Measurements from ENCODE around the gene GRB10. TPM values are rescaled to one million over a fixed set of nuclear protein-coding genes. Genes with fewer than 3 reads are reported as not detected.

The GRB10 gene
- total and polyA plus RNA-seq, 4 donors, result 42.2 to 50.6 (median 50.0) TPM

- DNase-seq (ENCODE audit: low read depth in 4 of 6, low spot score in 6 of 6), result peak in 1 of 6 donors; percentile 45
- H3K4me3 ChIP-seq (ENCODE audit: low read depth, low read length), result no peak overlapping the region
- H3K9me3 ChIP-seq (ENCODE audit: control insufficient read depth, insufficient read depth, low read length), result no peaks in the 10 kb centered on the region
- H3K27me3 ChIP-seq (ENCODE audit: control insufficient read depth, insufficient read depth, low read length), result no peaks in the 10 kb centered on the region
- WGBS (ENCODE audit: insufficient coverage), result 79% methylated on average over 3 of the region's 8 CpGs
- no peak overlapping the region for H3K27ac ChIP-seq (ENCODE audit: low read depth, low read length)
- peaks cover 3% of the 10 kb centered on the region for H3K36me3 ChIP-seq (ENCODE audit: control insufficient read depth, insufficient read depth, low read length)
- peaks cover 12% of the 10 kb centered on the region for H3K4me1 ChIP-seq (ENCODE audit: control insufficient read depth, insufficient read depth, low read length)
These were observed 89.1 kb downstream of the GRB10 start for GRCh38 chr7:50693455-50694130.

GRCh38 chr7:50690541-50691011 lies 92.1 kb downstream of the GRB10 start:
- peak in 2 of 6 donors; percentile 64 to 66 for DNase-seq (ENCODE audit: low read depth in 4 of 6, low spot score in 6 of 6)
- H3K9me3 ChIP-seq (ENCODE audit: control insufficient read depth, insufficient read depth, low read length), result no peaks in the 10 kb centered on the region
- no peaks in the 10 kb centered on the region for H3K27me3 ChIP-seq (ENCODE audit: control insufficient read depth, insufficient read depth, low read length)
- WGBS (ENCODE audit: insufficient coverage), result 13% methylated on average over 6 of the region's 11 CpGs
- H3K4me1 ChIP-seq (ENCODE audit: control insufficient read depth, insufficient read depth, low read length), result peaks cover 8% of the 10 kb centered on the region
- H3K4me3 ChIP-seq (ENCODE audit: low read depth, low read length), result no peak overlapping the region
- peaks cover 3% of the 10 kb centered on the region for H3K36me3 ChIP-seq (ENCODE audit: control insufficient read depth, insufficient read depth, low read length)
- H3K27ac ChIP-seq (ENCODE audit: low read depth, low read length), result no peak overlapping the region

- Histone ChIP-seq H3K4me1 (ENCODE audit: control insufficient read depth, insufficient read depth, low read length) (peaks cover 5% of the 10 kb centered on the region), H3K4me3 (ENCODE audit: low read depth, low read length) (no peak overlapping the region), H3K36me3 (ENCODE audit: control insufficient read depth, insufficient read depth, low read length) (peaks cover 3% of the 10 kb centered on the region), H3K27ac (ENCODE audit: low read depth, low read length) (no peak overlapping the region), H3K9me3 (ENCODE audit: control insufficient read depth, insufficient read depth, low read length) (no peaks in the 10 kb centered on the region), H3K27me3 (ENCODE audit: control insufficient read depth, insufficient read depth, low read length) (no peaks in the 10 kb centered on the region)
- 100% methylated on average over 2 of the region's 2 CpGs for WGBS (ENCODE audit: insufficient coverage)
- DNase-seq (ENCODE audit: low read depth in 4 of 6, low spot score in 6 of 6), result no peak
These were observed 94.5 kb downstream of the GRB10 start for GRCh38 chr7:50688226-50688590.

- H3K4me1 ChIP-seq (ENCODE audit: control insufficient read depth, insufficient read depth, low read length), result peaks cover 5% of the 10 kb centered on the region
These were observed 95.0 kb downstream of the GRB10 start for GRCh38 chr7:50687575-50688225.

GRCh38 chr7:50687096-50687495 lies 95.6 kb downstream of the GRB10 start:
- peaks cover 5% of the 10 kb centered on the region for H3K4me1 ChIP-seq (ENCODE audit: control insufficient read depth, insufficient read depth, low read length)
- no peaks in the 10 kb centered on the region for H3K9me3 ChIP-seq (ENCODE audit: control insufficient read depth, insufficient read depth, low read length)
- H3K27me3 ChIP-seq (ENCODE audit: control insufficient read depth, insufficient read depth, low read length), result no peaks in the 10 kb centered on the region
- no peak overlapping the region for H3K4me3 ChIP-seq (ENCODE audit: low read depth, low read length)
- H3K36me3 ChIP-seq (ENCODE audit: control insufficient read depth, insufficient read depth, low read length), result peaks cover 3% of the 10 kb centered on the region
- H3K27ac ChIP-seq (ENCODE audit: low read depth, low read length), result no peak overlapping the region
- peak in 1 of 6 donors; percentile 36 for DNase-seq (ENCODE audit: low read depth in 4 of 6, low spot score in 6 of 6)
- 89% methylated on average over 6 of the region's 6 CpGs for WGBS (ENCODE audit: insufficient coverage)

More at GRCh38 chr7:50687575-50688225, 95.0 kb downstream of the GRB10 start:
- no peak overlapping the region for H3K27ac ChIP-seq (ENCODE audit: low read depth, low read length)
- peak in 1 of 6 donors; percentile 80 for DNase-seq (ENCODE audit: low read depth in 4 of 6, low spot score in 6 of 6)
- peaks cover 3% of the 10 kb centered on the region for H3K36me3 ChIP-seq (ENCODE audit: control insufficient read depth, insufficient read depth, low read length)
- no peak overlapping the region for H3K4me3 ChIP-seq (ENCODE audit: low read depth, low read length)
- H3K27me3 ChIP-seq (ENCODE audit: control insufficient read depth, insufficient read depth, low read length), result no peaks in the 10 kb centered on the region
- WGBS (ENCODE audit: insufficient coverage), result 100% methylated on average over 2 of the region's 7 CpGs
- H3K9me3 ChIP-seq (ENCODE audit: control insufficient read depth, insufficient read depth, low read length), result no peaks in the 10 kb centered on the region

- H3K27me3 ChIP-seq (ENCODE audit: control insufficient read depth, insufficient read depth, low read length), result no peaks in the 10 kb centered on the region
- DNase-seq (ENCODE audit: low read depth in 4 of 6, low spot score in 6 of 6), result peak in 1 of 6 donors; percentile 45
- H3K4me1 ChIP-seq (ENCODE audit: control insufficient read depth, insufficient read depth, low read length), result peaks cover 4% of the 10 kb centered on the region
- peaks cover 3% of the 10 kb centered on the region for H3K36me3 ChIP-seq (ENCODE audit: control insufficient read depth, insufficient read depth, low read length)
- H3K4me3 ChIP-seq (ENCODE audit: low read depth, low read length), result no peak overlapping the region
- H3K27ac ChIP-seq (ENCODE audit: low read depth, low read length), result no peak overlapping the region
- 63% methylated on average over 10 of the region's 14 CpGs for WGBS (ENCODE audit: insufficient coverage)
- H3K9me3 ChIP-seq (ENCODE audit: control insufficient read depth, insufficient read depth, low read length), result no peaks in the 10 kb centered on the region
These were observed 97.3 kb downstream of the GRB10 start for GRCh38 chr7:50685135-50686065.

GRCh38 chr7:50684713-50685075 lies 98.0 kb downstream of the GRB10 start:
- DNase-seq (ENCODE audit: low read depth in 4 of 6, low spot score in 6 of 6), result no peak
- no peaks in the 10 kb centered on the region for H3K9me3 ChIP-seq (ENCODE audit: control insufficient read depth, insufficient read depth, low read length)
- H3K4me3 ChIP-seq (ENCODE audit: low read depth, low read length), result no peak overlapping the region
- H3K36me3 ChIP-seq (ENCODE audit: control insufficient read depth, insufficient read depth, low read length), result peaks cover 3% of the 10 kb centered on the region
- 80% methylated on average over 1 of the region's 4 CpGs for WGBS (ENCODE audit: insufficient coverage)
- no peak overlapping the region for H3K27ac ChIP-seq (ENCODE audit: low read depth, low read length)
- peaks cover 3% of the 10 kb centered on the region for H3K4me1 ChIP-seq (ENCODE audit: control insufficient read depth, insufficient read depth, low read length)
- H3K27me3 ChIP-seq (ENCODE audit: control insufficient read depth, insufficient read depth, low read length), result no peaks in the 10 kb centered on the region

- Histone ChIP-seq H3K36me3 (ENCODE audit: control insufficient read depth, insufficient read depth, low read length) (peaks cover 3% of the 10 kb centered on the region), H3K4me1 (ENCODE audit: control insufficient read depth, insufficient read depth, low read length) (peaks cover 3% of the 10 kb centered on the region), H3K27me3 (ENCODE audit: control insufficient read depth, insufficient read depth, low read length) (no peaks in the 10 kb centered on the region), H3K4me3 (ENCODE audit: low read depth, low read length) (no peak overlapping the region), H3K27ac (ENCODE audit: low read depth, low read length) (no peak overlapping the region), H3K9me3 (ENCODE audit: control insufficient read depth, insufficient read depth, low read length) (no peaks in the 10 kb centered on the region)
- DNase-seq (ENCODE audit: low read depth in 4 of 6, low spot score in 6 of 6), result no peak
- 100% methylated on average over 2 of the region's 5 CpGs for WGBS (ENCODE audit: insufficient coverage)
These were observed 98.5 kb downstream of the GRB10 start for GRCh38 chr7:50684011-50684712.

GRCh38 chr7:50682573-50682972 lies 100.1 kb downstream of the GRB10 start:
- Histone ChIP-seq H3K4me1 (ENCODE audit: control insufficient read depth, insufficient read depth, low read length) (peaks cover 3% of the 10 kb centered on the region), H3K27ac (ENCODE audit: low read depth, low read length) (no peak overlapping the region), H3K9me3 (ENCODE audit: control insufficient read depth, insufficient read depth, low read length) (no peaks in the 10 kb centered on the region), H3K27me3 (ENCODE audit: control insufficient read depth, insufficient read depth, low read length) (no peaks in the 10 kb centered on the region), H3K36me3 (ENCODE audit: control insufficient read depth, insufficient read depth, low read length) (no peaks in the 10 kb centered on the region), H3K4me3 (ENCODE audit: low read depth, low read length) (no peak overlapping the region)
- no peak for DNase-seq (ENCODE audit: low read depth in 4 of 6, low spot score in 6 of 6)
- no CpG with 5 or more reads among the region's 1 CpG for WGBS (ENCODE audit: insufficient coverage)

All from spinal cord (tissue), 10 donors.